ENCODE data around the gene ATMIN. TPM values are rescaled to one million over a fixed set of nuclear protein-coding genes. Genes with fewer than 3 reads are reported as not detected.

ATMIN gene
- total RNA-seq, 1 experiment from 2014 or later, result 23.9 TPM

DNA sequence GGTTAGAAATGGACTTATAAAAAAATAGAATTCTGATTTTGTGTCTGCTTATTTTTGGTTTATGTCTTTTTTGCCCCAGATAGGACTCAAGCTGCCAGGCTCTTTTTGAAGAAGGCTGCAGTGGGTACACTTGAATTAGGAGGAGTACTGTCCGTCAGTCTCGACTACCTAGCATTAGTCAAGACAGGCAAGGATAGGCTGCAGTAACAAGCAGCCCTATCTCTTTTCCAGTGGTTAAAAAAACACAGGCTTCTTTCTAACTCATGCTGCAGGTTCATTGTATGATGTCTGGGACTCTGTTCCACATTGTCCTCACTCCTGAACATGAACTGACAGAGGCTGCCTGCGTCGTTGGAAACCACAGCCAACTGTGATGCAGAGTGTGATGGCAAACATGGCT is 33.4 kb downstream of the ATMIN start:
- no peak for DNase-seq (ENCODE audit: low read depth)

DNA sequence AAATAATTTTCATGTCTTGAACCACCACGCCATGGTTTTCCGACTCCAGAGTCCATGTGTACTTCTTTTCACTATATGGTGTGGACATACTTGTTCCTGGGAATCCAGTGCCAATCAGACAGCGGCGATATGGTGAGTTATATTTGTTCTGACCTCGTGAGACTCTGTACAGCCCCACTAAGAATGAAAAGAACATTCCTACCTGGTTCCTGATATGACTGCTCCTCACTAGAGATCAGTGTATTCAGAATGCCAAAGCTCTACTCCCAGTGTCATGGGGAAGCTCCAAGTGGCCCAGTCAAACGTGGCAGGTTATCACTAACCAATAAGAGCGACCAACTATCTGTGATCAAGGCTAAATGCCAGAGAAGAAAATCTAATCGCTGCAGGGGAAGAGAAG is 35.3 kb downstream of the ATMIN start:
- DNase-seq (ENCODE audit: low read depth), result no peak

- peak; percentile 7 for DNase-seq (ENCODE audit: low read depth)
These were observed 36.2 kb downstream of the ATMIN start for GRCh38 chr16:81071805-81072204.

GRCh38 chr16:81073560-81074330 is 38.1 kb downstream of the ATMIN start:
- no peak for DNase-seq (ENCODE audit: low read depth)

DNA sequence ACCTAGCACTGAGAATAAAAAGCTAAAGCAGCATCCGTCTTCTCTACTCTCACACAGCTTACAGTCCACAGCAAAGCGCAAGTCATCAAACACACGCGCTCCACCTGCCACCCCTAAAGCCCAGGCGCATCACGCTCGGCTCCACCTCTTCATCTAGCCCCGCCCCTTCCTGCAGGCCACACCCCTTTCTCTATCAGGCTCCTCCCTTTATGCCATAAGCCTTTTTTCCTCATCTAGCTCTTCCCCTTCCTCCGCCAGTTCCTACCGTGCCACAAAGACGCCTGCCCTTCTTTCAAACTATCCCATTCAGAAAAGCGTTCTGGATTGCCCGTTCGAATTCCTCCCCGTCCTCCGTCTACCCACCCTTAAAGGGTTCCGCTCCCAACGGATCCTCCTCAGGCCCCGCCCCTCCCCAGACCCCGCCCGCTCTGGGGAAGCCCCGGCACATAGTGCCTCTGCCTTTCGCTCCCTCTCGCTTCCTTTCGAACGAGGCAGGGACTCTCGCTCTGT is 41.0 kb downstream of the ATMIN start:
- peak; percentile 82 for DNase-seq (ENCODE audit: low read depth)

GRCh38 chr16:81077076-81077940 is 41.7 kb downstream of the ATMIN start, which contains the start of gene C16orf46:
Gene C16orf46, minus strand, starts transcription at chr16:81077238. Its CDS starts 13,283 bp downstream, at chr16:81063955.
- DNase-seq (ENCODE audit: low read depth), result peak; percentile 97

- DNase-seq (ENCODE audit: low read depth), result no peak
These were observed 44.6 kb downstream of the ATMIN start for GRCh38 chr16:81080233-81080632.

- DNase-seq (ENCODE audit: low read depth), result no peak
These were observed 45.4 kb downstream of the ATMIN start for GRCh38 chr16:81081014-81081413.

DNA sequence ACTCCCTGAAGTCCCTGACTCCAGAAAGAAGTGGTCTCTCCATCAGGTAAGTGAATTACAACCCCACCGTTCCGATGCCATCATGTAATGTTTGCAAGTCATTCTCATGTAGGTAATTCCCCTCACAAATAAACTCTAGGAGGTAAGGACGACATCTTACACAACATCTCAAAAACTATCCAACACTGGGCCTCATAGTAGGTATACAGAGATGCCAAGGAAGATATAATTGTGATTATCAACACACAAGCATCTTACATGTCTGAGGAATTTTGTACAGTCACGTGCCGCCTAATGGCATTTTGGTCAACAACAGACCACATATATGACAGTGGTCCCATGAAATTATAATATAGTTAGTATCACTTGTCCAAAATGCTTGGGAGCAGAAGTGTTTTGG is 53.2 kb downstream of the ATMIN start:
- no peak for DNase-seq (ENCODE audit: low read depth)

DNA sequence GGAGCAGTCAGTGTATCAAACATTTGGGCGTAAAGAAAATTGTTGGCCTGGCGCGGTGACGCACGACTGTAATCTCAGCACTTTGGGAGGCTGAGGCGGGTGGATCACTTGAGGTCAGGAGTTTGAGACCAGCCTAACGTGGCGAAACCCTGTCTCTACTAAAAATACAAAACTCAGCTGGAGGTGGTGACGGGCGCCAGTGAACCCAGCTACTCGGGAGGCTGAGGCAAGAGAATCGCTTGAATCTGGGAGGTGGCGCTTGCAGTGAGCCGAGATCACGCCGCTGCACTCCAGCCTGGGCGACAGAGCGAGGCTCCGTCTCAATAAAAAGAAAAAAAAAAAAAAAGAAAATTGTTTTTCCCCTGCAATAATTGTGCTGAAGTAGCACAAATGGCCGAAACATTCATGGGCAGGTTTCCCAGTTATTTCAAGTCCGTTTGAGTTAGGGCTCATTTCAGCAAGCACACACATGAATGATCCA is 59.2 kb downstream of the ATMIN start:
- DNase-seq (ENCODE audit: low read depth), result no peak

DNA sequence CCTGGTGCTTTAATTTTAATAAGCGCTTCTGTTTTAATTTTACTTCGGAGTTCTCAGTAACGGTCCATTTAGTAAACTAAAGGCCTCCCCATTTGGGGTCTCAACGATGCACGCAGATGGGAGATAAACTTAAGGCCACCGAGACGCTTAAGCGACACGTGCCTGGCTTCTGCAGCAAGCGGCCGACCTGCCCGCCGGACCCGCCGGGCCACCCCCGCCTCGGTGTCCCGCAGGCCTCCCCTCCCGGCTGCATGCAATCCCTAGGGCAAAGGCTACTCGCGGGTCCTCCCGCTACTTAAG is 60.0 kb downstream of the ATMIN start:
- DNase-seq (ENCODE audit: low read depth), result no peak

- DNase-seq (ENCODE audit: low read depth), result peak; percentile 99
These were observed 60.5 kb downstream of the ATMIN start, which contains the start of gene GCSH for GRCh38 chr16:81095953-81096714. Gene GCSH, minus strand, starts transcription at chr16:81096395. Its CDS starts 117 bp downstream, at chr16:81096278.

DNA sequence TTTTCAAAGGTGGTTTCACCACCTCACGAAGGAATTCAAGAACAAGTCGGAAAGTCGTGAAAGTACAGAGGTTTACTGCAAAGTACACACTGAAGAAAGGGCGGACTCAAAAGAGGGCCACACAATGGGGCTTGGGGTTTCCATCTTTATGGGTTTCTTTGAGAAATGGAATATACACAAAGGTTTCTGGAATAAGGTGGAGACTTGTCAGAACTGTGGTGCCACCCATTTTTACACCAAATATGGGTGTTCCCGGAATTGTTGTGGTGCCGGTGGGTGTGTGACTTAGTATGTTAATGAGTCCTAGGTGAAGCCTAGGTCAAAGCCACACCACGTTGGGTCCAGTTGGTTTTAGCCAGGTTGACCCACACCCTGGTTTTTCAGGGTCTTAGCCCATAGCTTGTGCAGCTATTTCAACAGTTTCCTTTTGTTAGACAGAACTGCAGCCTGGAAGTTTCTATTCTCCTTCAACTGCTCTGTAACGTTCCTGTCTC is 61.1 kb downstream of the ATMIN start:
- no peak for DNase-seq (ENCODE audit: low read depth)

Other genes starting within 250 kb of the ATMIN start
- gene CDYL2, start 231.2 kb upstream of the ATMIN start, total RNA-seq (2014; rRNA removed; shearing (Covaris generic)), result 4.1 and 5.0 TPM in 2 replicates
- gene CMC2, start 29.0 kb upstream of the ATMIN start, total RNA-seq (2014; rRNA removed; shearing (Covaris generic)), result 144 and 148 TPM in 2 replicates
- gene CENPN, start 28.6 kb upstream of the ATMIN start, total RNA-seq (2014; rRNA removed; shearing (Covaris generic)), result 103 and 130 TPM in 2 replicates
- gene C16orf46, start 41.4 kb downstream of the ATMIN start, total RNA-seq (2014; rRNA removed; shearing (Covaris generic)), result 0.09 and 0.29 TPM in 2 replicates
- gene GCSH, start 60.6 kb downstream of the ATMIN start, total RNA-seq (2014; rRNA removed; shearing (Covaris generic)), result 32.1 and 38.2 TPM in 2 replicates
- not detected in 2 replicates for gene BCO1, start 202.8 kb downstream of the ATMIN start, total RNA-seq (2014; rRNA removed; shearing (Covaris generic))

All from Daoy (cell line).